ENCODE results near the gene OSTM1.
A peak's percentile ranks its signal among the peaks of the same experiment; 100 is the strongest.

OSTM1 gene

GRCh38 chr6:108078191-108078590 lies 3.6 kb upstream of the OSTM1 start:
- DNase-seq (ENCODE audit: extremely low read depth, insufficient read length): no peak
- H3K27me3 ChIP-seq (replicated peaks; ENCODE audit: control insufficient read depth, insufficient read depth, low read length): peaks cover 1% of the 10 kb centered on the region
- no peak overlapping the region for H3K4me3 ChIP-seq (replicated peaks; ENCODE audit: low read depth, low read length)
- TF ChIP-seq CTCF (IDR thresholded peaks at IDR 0.05; ENCODE audit: insufficient read depth, low read length, poor library complexity, severe bottlenecking): no peak
- H3K36me3 ChIP-seq (ENCODE audit: control insufficient read depth, insufficient read depth, low read length): no peaks in the 10 kb centered on the region

- no peak for TF ChIP-seq CTCF (IDR thresholded peaks at IDR 0.05; ENCODE audit: insufficient read depth, low read length, poor library complexity, severe bottlenecking)
- no peak for DNase-seq (ENCODE audit: extremely low read depth, insufficient read length)
Measured at GRCh38 chr6:108074057-108074358, 533 bp downstream of the OSTM1 start.

GRCh38 chr6:108071736-108072276 lies 2.7 kb downstream of the OSTM1 start:
- DNase-seq (ENCODE audit: extremely low read depth, insufficient read length): no peak
- H3K36me3 ChIP-seq (ENCODE audit: control insufficient read depth, insufficient read depth, low read length): no peaks in the 10 kb centered on the region
- no peak overlapping the region for H3K4me3 ChIP-seq (replicated peaks; ENCODE audit: low read depth, low read length)
- TF ChIP-seq CTCF (IDR thresholded peaks at IDR 0.05; ENCODE audit: insufficient read depth, low read length, poor library complexity, severe bottlenecking): no peak
- H3K27me3 ChIP-seq (replicated peaks; ENCODE audit: control insufficient read depth, insufficient read depth, low read length): no peaks in the 10 kb centered on the region

More at GRCh38 chr6:108074057-108074358, 533 bp downstream of the OSTM1 start:
- Histone ChIP-seq H3K27me3 (replicated peaks; ENCODE audit: control insufficient read depth, insufficient read depth, low read length) (no peaks in the 10 kb centered on the region), H3K36me3 (ENCODE audit: control insufficient read depth, insufficient read depth, low read length) (no peaks in the 10 kb centered on the region), H3K4me3 (replicated peaks; ENCODE audit: low read depth, low read length) (peak overlapping the region; percentile 75)

- no peak for DNase-seq (ENCODE audit: extremely low read depth, insufficient read length)
- TF ChIP-seq CTCF (IDR thresholded peaks at IDR 0.05; ENCODE audit: insufficient read depth, low read length, poor library complexity, severe bottlenecking): no peak
- Histone ChIP-seq H3K4me3 (replicated peaks; ENCODE audit: low read depth, low read length) (no peak overlapping the region), H3K27me3 (replicated peaks; ENCODE audit: control insufficient read depth, insufficient read depth, low read length) (no peaks in the 10 kb centered on the region), H3K36me3 (ENCODE audit: control insufficient read depth, insufficient read depth, low read length) (no peaks in the 10 kb centered on the region)
Measured at GRCh38 chr6:108068618-108069017, 5.9 kb downstream of the OSTM1 start.

GRCh38 chr6:108068182-108068581 lies 6.4 kb downstream of the OSTM1 start:
- no peak for DNase-seq (ENCODE audit: extremely low read depth, insufficient read length)
- no peaks in the 10 kb centered on the region for H3K27me3 ChIP-seq (replicated peaks; ENCODE audit: control insufficient read depth, insufficient read depth, low read length)
- no peaks in the 10 kb centered on the region for H3K36me3 ChIP-seq (ENCODE audit: control insufficient read depth, insufficient read depth, low read length)
- no peak for TF ChIP-seq CTCF (IDR thresholded peaks at IDR 0.05; ENCODE audit: insufficient read depth, low read length, poor library complexity, severe bottlenecking)
- H3K4me3 ChIP-seq (replicated peaks; ENCODE audit: low read depth, low read length): no peak overlapping the region

GRCh38 chr6:108052706-108053105 lies 21.8 kb downstream of the OSTM1 start:
- peaks cover 2% of the 10 kb centered on the region for H3K36me3 ChIP-seq (ENCODE audit: control insufficient read depth, insufficient read depth, low read length)
- no peak for TF ChIP-seq CTCF (IDR thresholded peaks at IDR 0.05; ENCODE audit: insufficient read depth, low read length, poor library complexity, severe bottlenecking)
- no peaks in the 10 kb centered on the region for H3K27me3 ChIP-seq (replicated peaks; ENCODE audit: control insufficient read depth, insufficient read depth, low read length)
- DNase-seq (ENCODE audit: extremely low read depth, insufficient read length): no peak
- no peak overlapping the region for H3K4me3 ChIP-seq (replicated peaks; ENCODE audit: low read depth, low read length)

Data from GM06990 (cell line).